Mesendoderm (in vitro differentiated cells): ENCODE measurements around the gene TGFBR3L.

Source experiments
- DNase-seq: peaks from one replicate; pipeline ENCODE4 v3.0.0; 2013
- H2AK5ac ChIP-seq: 2 replicates; pipeline ENCODE4 v1.6.1; 2013; ENCODE audit warnings: low read length, inconsistent platforms
- H2BK120ac ChIP-seq: 2 replicates; pipeline ENCODE4 v1.6.1; 2013; ENCODE audit warnings: low read depth, mild to moderate bottlenecking, low read length, moderate library complexity, mixed read lengths
- H2BK15ac ChIP-seq: replicated peaks from 2 replicates; pipeline ENCODE4 v1.6.1; 2013; ENCODE audit warnings: low read depth, mild to moderate bottlenecking, moderate library complexity
- H2BK5ac ChIP-seq: 2 replicates; pipeline ENCODE4 v1.6.1; 2013; ENCODE audit warnings: low read length, inconsistent platforms
- H3K18ac ChIP-seq: 2 replicates; pipeline ENCODE4 v1.6.1; 2013; ENCODE audit warnings: mild to moderate bottlenecking, low read length, mixed read lengths
- H3K23ac ChIP-seq: one replicate; pipeline ENCODE4 v1.6.1; 2013; ENCODE audit warnings: low read length
- H3K27ac ChIP-seq: 2 replicates; pipeline ENCODE4 v1.5.1; 2013; ENCODE audit warnings: low read depth, mild to moderate bottlenecking, inconsistent platforms, low read length, moderate library complexity
- H3K27me3 ChIP-seq: 2 replicates; pipeline ENCODE4 v1.6.1; 2013; ENCODE audit warnings: low read length, control low read depth, mild to moderate bottlenecking, inconsistent platforms; ENCODE audit not compliant: insufficient read depth, poor library complexity
- H3K36me3 ChIP-seq: 2 replicates; pipeline ENCODE4 v1.6.1; 2013; ENCODE audit warnings: low read length, inconsistent platforms; ENCODE audit not compliant: control insufficient read depth, insufficient read depth
- H3K4ac ChIP-seq: one replicate; pipeline ENCODE4 v1.6.1; 2013; ENCODE audit warnings: low read depth, mild to moderate bottlenecking, low read length, moderate library complexity
- H3K4me1 ChIP-seq: 2 replicates; pipeline ENCODE4 v1.6.1; 2013; ENCODE audit warnings: low read depth, low read length, inconsistent platforms; ENCODE audit not compliant: control insufficient read depth
- H3K4me2 ChIP-seq: 2 replicates; pipeline ENCODE4 v1.6.1; 2013; ENCODE audit warnings: low read length
- H3K4me3 ChIP-seq: 2 replicates; pipeline ENCODE4 v1.5.1; 2013; ENCODE audit warnings: mild to moderate bottlenecking, low read length
- H3K56ac ChIP-seq: one replicate; pipeline ENCODE4 v1.6.1; 2013; ENCODE audit warnings: low read length
- H3K79me1 ChIP-seq: 2 replicates; pipeline ENCODE4 v1.6.1; 2013; ENCODE audit warnings: low read length, inconsistent platforms
- H3K79me2 ChIP-seq: 2 replicates; pipeline ENCODE4 v1.6.1; 2013; ENCODE audit warnings: mild to moderate bottlenecking, low read length; ENCODE audit not compliant: control insufficient read depth, insufficient read depth
- H3K9ac ChIP-seq: 2 replicates; pipeline ENCODE4 v1.6.1; 2013; ENCODE audit warnings: low read length, inconsistent platforms
- H4K5ac ChIP-seq: one replicate; pipeline ENCODE4 v1.6.1; 2013; ENCODE audit warnings: low read length
- H4K8ac ChIP-seq: one replicate; pipeline ENCODE4 v1.6.1; 2013; ENCODE audit warnings: low read depth, mild to moderate bottlenecking, control low read depth, low read length, moderate library complexity
- whole genome bisulfite sequencing: extraction: QIAGEN DNeasy Blood & Tissue Kit; methylation state at CpG from one replicate; pipeline ENCODE4 v1.1.7; 2013; ENCODE audit warnings: low lambda C conversion rate, missing lambda C conversion rate; ENCODE audit not compliant: insufficient coverage; ENCODE audit errors: extremely low coverage; 5-methylcytosine and 5-hydroxymethylcytosine counted together

Gene TGFBR3L

DNA sequence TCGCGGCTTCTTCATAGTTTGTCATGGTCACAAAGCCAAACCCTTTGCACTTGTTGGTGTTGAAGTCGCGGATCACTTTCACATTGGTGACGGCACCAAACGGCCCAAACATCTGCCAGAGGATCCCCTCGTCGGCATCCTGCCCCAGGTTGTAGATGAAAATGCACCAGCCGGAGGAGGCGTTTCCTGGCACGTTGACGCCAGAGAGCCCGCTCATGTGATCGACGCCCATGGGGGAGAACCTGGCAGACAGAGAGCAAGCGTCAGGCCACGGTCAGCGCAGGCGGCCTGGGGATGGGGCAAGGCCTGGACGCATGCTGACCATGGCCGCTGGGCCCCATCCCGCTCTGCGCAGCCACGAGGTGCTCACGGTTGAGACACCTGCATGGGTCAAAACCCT is 48.9 kb downstream of the TGFBR3L start:
- Histone ChIP-seq H2BK120ac (no peak overlapping the region), H3K27ac (no peak overlapping the region), H3K79me1 (no peaks in the 10 kb centered on the region), H3K56ac (no peak overlapping the region), H3K18ac (no peak overlapping the region), H3K4me1 (no peaks in the 10 kb centered on the region), H3K4me3 (no peak overlapping the region), H3K4me2 (no peak overlapping the region), H3K9ac (no peak overlapping the region), H2AK5ac (no peak overlapping the region), H4K5ac (no peak overlapping the region), H2BK15ac (no peak overlapping the region), H2BK5ac (no peak overlapping the region), H3K23ac (no peak overlapping the region), H3K36me3 (peaks cover 12% of the 10 kb centered on the region), H4K8ac (no peak overlapping the region), H3K27me3 (no peaks in the 10 kb centered on the region), H3K79me2 (no peaks in the 10 kb centered on the region), H3K4ac (no peak overlapping the region)
- DNase-seq = no peak
- WGBS = no CpG with 5 or more reads among the region's 25 CpGs

DNA sequence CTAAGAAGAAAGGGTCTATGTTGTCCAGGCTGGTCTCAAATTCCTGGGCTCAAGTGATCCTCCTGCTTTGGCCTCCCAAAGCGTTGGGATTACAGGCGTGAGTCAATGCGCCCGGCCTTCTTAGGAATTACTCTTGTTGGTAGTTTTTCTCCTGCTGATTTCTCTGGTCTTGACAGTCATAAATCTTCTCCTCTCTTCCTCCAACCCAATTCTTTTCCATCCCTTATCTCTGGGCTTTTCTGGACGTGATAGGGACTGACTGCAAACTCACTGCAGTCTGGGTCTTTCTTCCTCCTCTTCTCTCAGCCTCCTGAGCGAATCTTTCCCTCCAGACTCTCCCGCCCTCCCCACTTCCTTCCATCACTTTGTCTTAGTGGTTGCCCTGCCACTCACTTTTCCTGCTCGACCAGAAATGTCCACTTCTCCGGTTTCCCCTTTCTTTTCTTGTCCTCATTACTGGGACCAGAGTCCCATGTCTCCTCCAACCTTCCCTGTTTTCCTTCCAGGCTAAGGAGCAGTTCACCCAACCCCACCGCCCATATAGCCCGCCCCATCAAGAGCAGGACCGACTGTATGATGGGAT is 50.7 kb downstream of the TGFBR3L start:
- Histone ChIP-seq H3K4me3 (no peak overlapping the region), H3K27me3 (no peaks in the 10 kb centered on the region), H3K79me2 (no peaks in the 10 kb centered on the region), H4K8ac (no peak overlapping the region), H3K79me1 (peaks cover 2% of the 10 kb centered on the region), H3K18ac (no peak overlapping the region), H3K4ac (no peak overlapping the region), H3K27ac (no peak overlapping the region), H2BK5ac (no peak overlapping the region), H2BK15ac (no peak overlapping the region), H4K5ac (no peak overlapping the region), H3K23ac (no peak overlapping the region), H3K9ac (no peak overlapping the region), H3K4me2 (no peak overlapping the region), H3K36me3 (peaks cover 16% of the 10 kb centered on the region), H3K4me1 (no peaks in the 10 kb centered on the region), H2AK5ac (no peak overlapping the region), H3K56ac (no peak overlapping the region), H2BK120ac (no peak overlapping the region)
- WGBS = no CpG with 5 or more reads among the region's 12 CpGs
- no peak for DNase-seq

DNA sequence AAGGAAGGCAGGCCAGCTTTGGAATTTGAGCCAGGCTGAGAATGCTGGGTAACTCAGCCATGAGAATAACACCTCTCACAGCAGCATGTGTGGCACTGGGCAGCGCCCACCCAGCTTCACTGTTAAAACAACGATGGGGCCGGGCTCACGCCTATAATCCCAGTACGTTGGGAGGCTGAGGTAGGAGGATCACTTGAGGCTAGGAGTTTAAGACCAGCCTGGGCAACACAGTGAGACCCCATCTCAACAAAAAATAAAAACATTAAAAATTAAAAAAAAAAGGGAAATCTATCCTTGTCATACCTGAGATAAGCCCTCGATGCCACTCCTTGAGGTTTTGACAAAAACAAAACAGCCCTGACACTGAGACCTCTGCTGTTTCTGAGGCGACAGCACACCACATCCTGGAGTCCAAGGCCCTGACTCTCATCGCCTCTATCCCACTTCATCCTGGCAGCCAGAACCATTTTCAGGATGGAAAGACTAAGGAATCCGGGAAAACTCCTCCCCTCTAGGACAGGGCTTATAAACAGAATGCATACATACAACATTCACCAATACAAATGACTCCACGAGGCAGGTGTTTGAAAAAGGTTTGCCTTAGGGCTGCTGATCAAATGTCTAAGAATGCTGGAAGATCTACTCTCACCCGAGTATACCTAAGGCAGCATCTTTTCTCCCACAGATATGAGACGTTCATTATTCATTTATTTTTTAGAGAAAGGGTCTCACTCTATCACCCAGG is 51.5 kb downstream of the TGFBR3L start:
- no CpG with 5 or more reads among the region's 12 CpGs for WGBS
- Histone ChIP-seq H2BK5ac (no peak overlapping the region), H3K56ac (no peak overlapping the region), H2BK120ac (no peak overlapping the region), H3K27ac (no peak overlapping the region), H2BK15ac (no peak overlapping the region), H4K5ac (no peak overlapping the region), H3K4me3 (no peak overlapping the region), H3K36me3 (peaks cover 17% of the 10 kb centered on the region), H3K79me2 (no peaks in the 10 kb centered on the region), H3K4me1 (no peaks in the 10 kb centered on the region), H3K23ac (no peak overlapping the region), H3K27me3 (no peaks in the 10 kb centered on the region), H3K9ac (no peak overlapping the region), H3K79me1 (peaks cover 2% of the 10 kb centered on the region), H4K8ac (no peak overlapping the region), H2AK5ac (no peak overlapping the region), H3K4ac (no peak overlapping the region), H3K18ac (no peak overlapping the region), H3K4me2 (no peak overlapping the region)
- no peak for DNase-seq

DNA sequence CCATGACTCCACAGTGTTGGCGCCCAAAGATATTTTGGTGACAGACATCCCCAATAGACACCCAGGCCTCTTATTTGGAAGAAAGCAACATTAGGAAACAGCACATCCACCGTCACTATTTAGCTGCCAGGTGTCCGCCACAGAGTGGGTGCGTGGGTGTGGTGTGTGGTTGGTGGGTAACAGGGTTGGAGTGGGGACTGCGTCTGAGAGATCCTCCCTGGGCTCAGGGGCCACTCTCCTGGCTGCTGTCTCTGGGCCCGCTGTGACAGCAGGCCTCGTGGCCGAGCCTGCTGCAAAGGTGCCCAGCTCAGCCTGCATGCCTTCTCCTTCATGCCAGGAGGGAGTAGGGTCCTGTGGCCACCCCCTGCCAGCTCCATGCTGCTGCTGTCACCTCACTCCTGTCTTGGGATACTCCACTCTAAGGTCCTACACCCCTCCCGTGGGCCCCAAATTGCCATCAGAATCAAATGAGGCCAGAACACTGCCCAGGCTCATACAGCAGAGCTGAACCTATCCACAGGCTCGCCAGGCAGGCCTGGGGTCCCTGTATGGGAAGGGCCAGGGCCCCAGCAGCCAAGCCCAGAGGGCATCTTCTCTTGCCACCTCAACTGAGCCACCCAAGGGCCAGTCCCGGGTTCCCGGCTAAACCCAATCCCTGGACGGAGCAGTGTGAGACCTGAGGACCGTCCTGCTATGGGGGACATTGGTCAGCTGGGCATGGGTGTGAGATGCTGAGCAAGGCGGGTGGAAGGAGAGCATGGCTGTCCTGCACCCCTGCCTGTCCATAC is 53.6 kb downstream of the TGFBR3L start:
- H3K4ac ChIP-seq = no peak overlapping the region
- WGBS = no CpG with 5 or more reads among the region's 15 CpGs
- peaks cover 23% of the 10 kb centered on the region for H3K36me3 ChIP-seq

More for the DNA sequence above, 53.6 kb downstream of the TGFBR3L start:
- Histone ChIP-seq H3K4me1 (no peaks in the 10 kb centered on the region), H3K79me2 (no peaks in the 10 kb centered on the region), H3K27ac (no peak overlapping the region), H2BK5ac (no peak overlapping the region), H3K23ac (no peak overlapping the region), H2BK15ac (no peak overlapping the region), H3K27me3 (no peaks in the 10 kb centered on the region), H3K79me1 (peaks cover 2% of the 10 kb centered on the region), H3K56ac (no peak overlapping the region), H4K5ac (no peak overlapping the region), H3K4me2 (no peak overlapping the region), H3K4me3 (no peak overlapping the region), H2BK120ac (no peak overlapping the region), H3K18ac (no peak overlapping the region), H4K8ac (no peak overlapping the region), H2AK5ac (no peak overlapping the region), H3K9ac (no peak overlapping the region)
- DNase-seq = no peak
